DMS114 treated with DMSO at 0.1 percent for 48 hours (cell line): ENCODE measurements around the gene NUPR1.
"Not testable (repeated sequence)": the region's sequence is repeated elsewhere in the genome, so short reads cannot be mapped to it uniquely, and the experiment has no call there.

ENCODE experiments used
- DNase-seq: peaks from one replicate; lab custom pipeline; 2025; ENCODE audit not compliant: unreplicated experiment; lab: John Stamatoyannopoulos, UW

Gene NUPR1

GRCh38 chr16:28538733-28539596 lies at the start of gene NUPR1:
TSS of gene NUPR1 (minus strand) at chr16:28538974. CDS start at chr16:28538907, 67 bp downstream.
- DNase-seq = no peak

- no peak for DNase-seq
Observed at GRCh38 chr16:28587386-28587785, 48.6 kb upstream of the NUPR1 start.

- no peak for DNase-seq
Observed at GRCh38 chr16:28586466-28586865, 47.7 kb upstream of the NUPR1 start.

- no peak for DNase-seq
Observed at GRCh38 chr16:28585674-28586073, 46.9 kb upstream of the NUPR1 start.

- DNase-seq = no peak
Observed at GRCh38 chr16:28580726-28581315, 42.0 kb upstream of the NUPR1 start.

GRCh38 chr16:28575446-28576109 lies 36.8 kb upstream of the NUPR1 start:
- DNase-seq = no peak

GRCh38 chr16:28574925-28575324 lies 36.2 kb upstream of the NUPR1 start:
- no peak for DNase-seq

GRCh38 chr16:28573738-28574718 lies 35.3 kb upstream of the NUPR1 start:
- DNase-seq = no peak

GRCh38 chr16:28572696-28573510 lies 34.1 kb upstream of the NUPR1 start:
- no peak for DNase-seq

- no peak for DNase-seq
Observed at GRCh38 chr16:28569968-28570752, 31.4 kb upstream of the NUPR1 start.

- DNase-seq = no peak
Observed at GRCh38 chr16:28569021-28569420, 30.2 kb upstream of the NUPR1 start.

GRCh38 chr16:28567292-28567691 lies 28.5 kb upstream of the NUPR1 start:
- no peak for DNase-seq

GRCh38 chr16:28566233-28566925 lies 27.6 kb upstream of the NUPR1 start:
- DNase-seq = not testable (repeated sequence)

- no peak for DNase-seq
Observed at GRCh38 chr16:28563218-28563617, 24.4 kb upstream of the NUPR1 start.

GRCh38 chr16:28562199-28562598 lies 23.4 kb upstream of the NUPR1 start:
- no peak for DNase-seq

GRCh38 chr16:28561557-28562187 lies 22.9 kb upstream of the NUPR1 start:
- DNase-seq = no peak

- no peak for DNase-seq
Observed at GRCh38 chr16:28558456-28558855, 19.7 kb upstream of the NUPR1 start.

GRCh38 chr16:28556914-28557320 lies 18.1 kb upstream of the NUPR1 start:
- DNase-seq = no peak
